ENCODE data around the gene SSB. TPM values are rescaled to one million over a fixed set of nuclear protein-coding genes. Genes with fewer than 3 reads are reported as not detected.

SSB gene
- total and polyA plus RNA-seq, 2 donors (not counting 1 experiment from before 2014, with no cell fraction given), result 17.7 to 81.3 TPM

GRCh38 chr2:169757356-169757755 lies 41.3 kb upstream of the SSB start:
- 100% methylated on average over 1 of the region's 3 CpGs for WGBS (ENCODE audit: insufficient coverage)
- ChIA-PET CTCF (no interaction called here), POLR2A (no interaction called here)
- no peaks in the 10 kb centered on the region for H3K79me2 ChIP-seq (ENCODE audit: control insufficient read depth, insufficient read depth, low read length)
- no peak overlapping the region for H3K4me3 ChIP-seq (ENCODE audit: control extremely low read depth in 1 of 5, extremely low read depth in 1 of 5, insufficient read depth in 1 of 5, low read depth in 2 of 5, low read length in 4 of 5)
- no peaks in the 10 kb centered on the region for H3K27me3 ChIP-seq (replicated peaks in 1 of 4; ENCODE audit: control extremely low read depth in 1 of 4, control insufficient read depth in 3 of 4, insufficient read depth in 4 of 4, low read length in 3 of 4)
- H3K4me1 ChIP-seq (ENCODE audit: control insufficient read depth in 2 of 2, insufficient read depth in 2 of 2, low read length in 2 of 2), result no peaks in the 10 kb centered on the region
- DNase-seq (no peak), ATAC-seq (ENCODE audit: low read depth) (no peak)
- H3K27ac Mint-ChIP-seq, result no peak overlapping the region
- no peak overlapping the region for H3K4me3 Mint-ChIP-seq
- no peaks in the 10 kb centered on the region for H3K9me3 ChIP-seq (ENCODE audit: control extremely low read depth in 1 of 3, control insufficient read depth in 2 of 3, insufficient read depth in 1 of 3, low read length in 2 of 3)
- no peaks in the 10 kb centered on the region for H3K36me3 ChIP-seq (replicated peaks in 1 of 2; ENCODE audit: control extremely low read depth in 1 of 2, control insufficient read depth in 1 of 2, extremely low read depth in 1 of 2, insufficient read depth in 2 of 2, low read length in 1 of 2)
- no peaks in the 10 kb centered on the region for H3K4me1 Mint-ChIP-seq
- H2AFZ ChIP-seq (ENCODE audit: insufficient read depth, low read depth, low read length, poor library complexity, severe bottlenecking), result no peak overlapping the region
- no peak overlapping the region for H3K4me2 ChIP-seq (replicated peaks; ENCODE audit: low read depth, low read length, poor library complexity, severe bottlenecking)
- no peaks in the 10 kb centered on the region for H4K20me1 ChIP-seq (ENCODE audit: control insufficient read depth, insufficient read depth, low read length, poor library complexity, severe bottlenecking)
- no peak overlapping the region for H3K27ac ChIP-seq (ENCODE audit: low read length in 2 of 2)
- H3K9ac ChIP-seq (ENCODE audit: low read length), result no peak overlapping the region
- H3K27me3 Mint-ChIP-seq, result no peaks in the 10 kb centered on the region
- no peak for TF ChIP-seq CTCF (IDR thresholded peaks at IDR 0.05)
- no peaks in the 10 kb centered on the region for H3K9me3 Mint-ChIP-seq (ENCODE audit: insufficient read depth)
- intact Hi-C loops (cut with micrococcal nuclease), result no loop called here

- H3K4me3 ChIP-seq (ENCODE audit: control extremely low read depth in 1 of 5, extremely low read depth in 1 of 5, insufficient read depth in 1 of 5, low read depth in 2 of 5, low read length in 4 of 5), result no peak overlapping the region
- Mint-ChIP-seq H3K27ac (no peak overlapping the region), H3K9me3 (ENCODE audit: insufficient read depth) (no peaks in the 10 kb centered on the region), H3K27me3 (no peaks in the 10 kb centered on the region), H3K4me1 (no peaks in the 10 kb centered on the region), H3K4me3 (no peak overlapping the region)
- no peaks in the 10 kb centered on the region for H4K20me1 ChIP-seq (ENCODE audit: control insufficient read depth, insufficient read depth, low read length, poor library complexity, severe bottlenecking)
- H3K9me3 ChIP-seq (ENCODE audit: control extremely low read depth in 1 of 3, control insufficient read depth in 2 of 3, insufficient read depth in 1 of 3, low read length in 2 of 3), result no peaks in the 10 kb centered on the region
- no peak overlapping the region for H3K4me2 ChIP-seq (replicated peaks; ENCODE audit: low read depth, low read length, poor library complexity, severe bottlenecking)
- no peak overlapping the region for H3K27ac ChIP-seq (ENCODE audit: low read length in 2 of 2)
- H3K79me2 ChIP-seq (ENCODE audit: control insufficient read depth, insufficient read depth, low read length), result no peaks in the 10 kb centered on the region
- no CpG with 5 or more reads among the region's 2 CpGs for WGBS (ENCODE audit: insufficient coverage)
- no peak overlapping the region for H3K9ac ChIP-seq (ENCODE audit: low read length)
- TF ChIP-seq CTCF (IDR thresholded peaks at IDR 0.05) (no peak), EZH2 (IDR thresholded peaks at IDR 0.05; ENCODE audit: borderline replicate concordance, insufficient read depth, low read depth, low read length, poor library complexity, severe bottlenecking) (no peak)
- no peaks in the 10 kb centered on the region for H3K36me3 ChIP-seq (replicated peaks in 1 of 2; ENCODE audit: control extremely low read depth in 1 of 2, control insufficient read depth in 1 of 2, extremely low read depth in 1 of 2, insufficient read depth in 2 of 2, low read length in 1 of 2)
- H3K4me1 ChIP-seq (ENCODE audit: control insufficient read depth in 2 of 2, insufficient read depth in 2 of 2, low read length in 2 of 2), result no peaks in the 10 kb centered on the region
- POLR2A ChIA-PET, result no interaction called here
- H3K27me3 ChIP-seq (replicated peaks in 1 of 4; ENCODE audit: control extremely low read depth in 1 of 4, control insufficient read depth in 3 of 4, insufficient read depth in 4 of 4, low read length in 3 of 4), result no peaks in the 10 kb centered on the region
- intact Hi-C loops (cut with micrococcal nuclease), result no loop called here
- H2AFZ ChIP-seq (ENCODE audit: insufficient read depth, low read depth, low read length, poor library complexity, severe bottlenecking), result no peak overlapping the region
- ATAC-seq (ENCODE audit: low read depth) (no peak), DNase-seq (no peak)
- CTCF ChIA-PET, result no interaction called here
Observed at GRCh38 chr2:169757778-169758177, 40.9 kb upstream of the SSB start.

Data from B cell (primary cell).